HepG2 (cell line): Measurements from ENCODE around the gene CACNB4. TPM values are rescaled to one million over a fixed set of nuclear protein-coding genes. Genes with fewer than 3 reads are reported as not detected.

ENCODE experiments used
- ARHGAP35 ChIP-seq: sonication (generic); formaldehyde crosslinking; IDR thresholded peaks from 2 replicates; pipeline ENCODE4 v1.9.0; 2022; ENCODE audit warnings: mild to moderate bottlenecking, inconsistent platforms, moderate library complexity, missing genetic modification reagents, borderline replicate concordance
- ELF3 ChIP-seq: IDR thresholded peaks from 2 replicates; pipeline ENCODE4 v1.6.1; 2016; ENCODE audit warnings: missing genetic modification reagents, missing compliant biosample characterization
- ELK4 ChIP-seq: sonication (generic); formaldehyde crosslinking; IDR thresholded peaks from 2 replicates; pipeline ENCODE4 v1.9.0; 2021; ENCODE audit warnings: missing genetic modification reagents, borderline replicate concordance
- FOSL2 ChIP-seq: sonication (generic); formaldehyde crosslinking; IDR thresholded peaks from 2 replicates; pipeline ENCODE4 v1.4.0; 2020; ENCODE audit warnings: missing genetic modification reagents
- HIC2 ChIP-seq: sonication (generic); formaldehyde crosslinking; IDR thresholded peaks from 2 replicates; pipeline ENCODE4 v1.9.0; 2022; ENCODE audit warnings: low read depth, missing genetic modification reagents
- KLF11 ChIP-seq: IDR thresholded peaks from 2 replicates; pipeline ENCODE4 v1.6.1; 2016; ENCODE audit warnings: missing compliant biosample characterization
- MED8 ChIP-seq: sonication (generic); formaldehyde crosslinking; IDR thresholded peaks from 2 replicates; pipeline ENCODE4 v1.8.1; 2023; ENCODE audit warnings: mild to moderate bottlenecking, missing genetic modification reagents; ENCODE audit not compliant: insufficient replicate concordance
- NFYB ChIP-seq: sonication (generic); formaldehyde crosslinking; IDR thresholded peaks from 2 replicates; pipeline ENCODE4 v1.4.0; 2020; ENCODE audit warnings: missing genetic modification reagents
- NFYC ChIP-seq: IDR thresholded peaks from 2 replicates; pipeline ENCODE4 v1.6.1; 2016; ENCODE audit warnings: missing genetic modification reagents, missing compliant biosample characterization
- PHB2 ChIP-seq: fragments of 450-650 bp; IDR thresholded peaks from 2 replicates; pipeline ENCODE4 v1.6.1; 2018; ENCODE audit not compliant: partially characterized antibody
- SIX4 ChIP-seq: sonication (generic); formaldehyde crosslinking; IDR thresholded peaks from 2 replicates; pipeline ENCODE4 v1.4.0; 2020; ENCODE audit warnings: missing genetic modification reagents
- TAF15 ChIP-seq: fragments of 200-400 bp; formaldehyde crosslinking; IDR thresholded peaks from one replicate; pipeline ENCODE4 v1.6.1; 2018; ENCODE audit warnings: mild to moderate bottlenecking, low read depth, low read length; ENCODE audit not compliant: poor library complexity, severe bottlenecking
- TCF7 ChIP-seq: sonication (generic); IDR thresholded peaks from 2 replicates; pipeline ENCODE4 v1.6.1; 2016; ENCODE audit warnings: antibody characterized with exemption, low read depth
- ZBTB2 ChIP-seq: sonication (generic); formaldehyde crosslinking; IDR thresholded peaks from 2 replicates; pipeline ENCODE4 v1.8.0; 2022; ENCODE audit warnings: low read depth, missing genetic modification reagents
- ZFP37 ChIP-seq: sonication (generic); formaldehyde crosslinking; IDR thresholded peaks from 2 replicates; pipeline ENCODE4 v1.4.0; 2020; ENCODE audit warnings: missing genetic modification reagents, borderline replicate concordance
- ZNF280B ChIP-seq: sonication (generic); formaldehyde crosslinking; IDR thresholded peaks from 2 replicates; pipeline ENCODE4 v1.5.0; 2020; ENCODE audit warnings: missing genetic modification reagents, mild to moderate bottlenecking, borderline replicate concordance
- ZNF549 ChIP-seq: sonication (generic); formaldehyde crosslinking; IDR thresholded peaks from 2 replicates; pipeline ENCODE4 v1.5.0; 2020; ENCODE audit warnings: missing genetic modification reagents
- ZNF569 ChIP-seq: sonication (generic); formaldehyde crosslinking; IDR thresholded peaks from 2 replicates; pipeline ENCODE4 v1.5.0; 2020; ENCODE audit warnings: mild to moderate bottlenecking, missing genetic modification reagents, moderate library complexity, borderline replicate concordance
- ZNF800 ChIP-seq: sonication (generic); formaldehyde crosslinking; IDR thresholded peaks from 2 replicates; pipeline ENCODE4 v1.4.0; 2020; ENCODE audit warnings: missing genetic modification reagents
- ZSCAN29 ChIP-seq: sonication (generic); formaldehyde crosslinking; conservative IDR thresholded peaks from 2 replicates; pipeline ENCODE4 v1.4.0; 2020; ENCODE audit warnings: mild to moderate bottlenecking, missing genetic modification reagents
- polyA plus RNA-seq, 8 experiments: library from polyadenylated mRNA; depleted of rRNA in 3 of 8; stranded (reverse) in 7 of 8; unstranded in 1 of 8; fragments of >200 nt; fragmentation: Illumina TruSeq in 4 of 8; extraction: Trizol in 4 of 8; gene quantifications; 2 replicates each; pipeline versions ENCODE4 v1.2.1 to v1.2.3, GENCODE V29; 2011 to 2016; ENCODE audit warnings: low read depth in 4 of 8, missing spikeins in 1 of 8, mixed read lengths in 1 of 8; ENCODE audit not compliant: insufficient read depth in 1 of 8
- total RNA-seq, 5 experiments: library from RNA; depleted of rRNA; stranded (reverse); fragments of >200 nt; fragmentation: Illumina TruSeq; extraction: Trizol; gene quantifications; 2 replicates each; pipeline ENCODE4 v1.2.3, GENCODE V29; 2016; ENCODE audit warnings: low read depth in 1 of 5
- TF ChIP-seq, protein P1 (sequence below): sonication (generic); formaldehyde crosslinking; IDR thresholded peaks from 2 replicates; pipeline ENCODE4 v1.4.0; 2020; ENCODE audit warnings: missing genetic modification reagents
- TF ChIP-seq, protein P2 (sequence below): sonication (generic); formaldehyde crosslinking; IDR thresholded peaks from 2 replicates; pipeline ENCODE4 v1.4.0; 2020; ENCODE audit warnings: mild to moderate bottlenecking, missing genetic modification reagents

CACNB4 gene
- total and polyA plus RNA-seq, 2 of the 13 experiments (the other 11 are each of a cell fraction or from before 2014, with no cell fraction given) = 5.1 to 14.3 TPM

DNA sequence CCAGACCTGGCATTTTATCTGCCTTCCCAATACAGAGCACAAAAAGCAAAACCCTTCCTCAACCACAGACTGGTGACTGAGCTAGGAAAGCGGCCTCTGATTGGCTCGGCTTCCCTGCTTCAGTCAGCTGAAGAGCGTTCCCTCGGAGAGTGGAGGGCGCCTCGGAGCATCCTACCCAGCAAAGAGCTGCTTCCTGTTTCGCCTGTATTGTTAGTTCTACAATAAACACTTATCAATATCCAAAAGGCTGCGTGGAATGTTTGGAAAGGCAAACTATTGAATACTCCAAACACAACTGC is 125.0 kb downstream of the CACNB4 start (continued):
- no peak for TF ChIP-seq ZNF569 (CRISPR knock-in tag)
- no peak for TF ChIP-seq SIX4
- TF ChIP-seq ELK4 = no peak
- no peak; the same call in 1 of the 2 replicates for TF ChIP-seq KLF11 (CRISPR knock-in tag)
- TF ChIP-seq, protein P1, sequence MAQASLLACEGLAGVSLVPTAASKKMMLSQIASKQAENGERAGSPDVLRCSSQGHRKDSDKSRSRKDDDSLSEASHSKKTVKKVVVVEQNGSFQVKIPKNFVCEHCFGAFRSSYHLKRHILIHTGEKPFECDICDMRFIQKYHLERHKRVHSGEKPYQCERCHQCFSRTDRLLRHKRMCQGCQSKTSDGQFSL = no peak
- TF ChIP-seq, protein P2, sequence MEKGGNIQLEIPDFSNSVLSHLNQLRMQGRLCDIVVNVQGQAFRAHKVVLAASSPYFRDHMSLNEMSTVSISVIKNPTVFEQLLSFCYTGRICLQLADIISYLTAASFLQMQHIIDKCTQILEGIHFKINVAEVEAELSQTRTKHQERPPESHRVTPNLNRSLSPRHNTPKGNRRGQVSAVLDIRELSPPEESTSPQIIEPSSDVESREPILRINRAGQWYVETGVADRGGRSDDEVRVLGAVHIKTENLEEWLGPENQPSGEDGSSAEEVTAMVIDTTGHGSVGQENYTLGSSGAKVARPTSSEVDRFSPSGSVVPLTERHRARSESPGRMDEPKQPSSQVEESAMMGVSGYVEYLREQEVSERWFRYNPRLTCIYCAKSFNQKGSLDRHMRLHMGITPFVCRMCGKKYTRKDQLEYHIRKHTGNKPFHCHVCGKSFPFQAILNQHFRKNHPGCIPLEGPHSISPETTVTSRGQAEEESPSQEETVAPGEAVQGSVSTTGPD (CRISPR knock-in tag) = no peak
- peak; percentile 78 for TF ChIP-seq NFYC (CRISPR knock-in tag)
- no peak for TF ChIP-seq ARHGAP35 (CRISPR knock-in tag)
- peak; percentile 68 for TF ChIP-seq NFYB (CRISPR knock-in tag)
- TF ChIP-seq ELF3 (CRISPR knock-in tag) = peak; percentile 80
- TF ChIP-seq FOSL2 (CRISPR knock-in tag) = 0 out of 2 replicates have a peak, but pooled peaks have one; percentile 17
- TF ChIP-seq ZBTB2 = no peak
- TF ChIP-seq HIC2 (CRISPR knock-in tag) = no peak
- 0 out of 2 replicates have a peak, but pooled peaks have one; percentile 34 for TF ChIP-seq ZNF800 (CRISPR knock-in tag)
- TF ChIP-seq TAF15 = no peak
- TF ChIP-seq ZNF549 (CRISPR knock-in tag) = no peak
- TF ChIP-seq PHB2 = no peak
- no peak for TF ChIP-seq ZSCAN29
- TF ChIP-seq MED8 (CRISPR knock-in tag) = no peak
- TF ChIP-seq ZNF280B (CRISPR knock-in tag) = no peak
- TF ChIP-seq TCF7 = no peak
- no peak for TF ChIP-seq ZFP37 (CRISPR knock-in tag)
